Neutrophil (primary cell): ENCODE measurements around the gene WNT7B.

ENCODE experiments used
- H3K27ac ChIP-seq: fragments of 200-600 bp; sonication (generic); 2 replicates; pipeline ENCODE4 v1.5.1; 2016; ENCODE audit warnings: mild to moderate bottlenecking, moderate library complexity
- H3K27me3 ChIP-seq: fragments of 200-600 bp; sonication (generic); 2 replicates; pipeline ENCODE4 v1.6.0; 2016; ENCODE audit warnings: mild to moderate bottlenecking
- H3K36me3 ChIP-seq: fragments of 200-600 bp; sonication (generic); 2 replicates; pipeline ENCODE4 v1.5.1; 2017
- H3K4me1 ChIP-seq, 2 experiments: fragments of 200-600 bp in 1 of 2; sonication (generic) in 1 of 2; 1 replicate in 1 of 2; 2 replicates in 1 of 2; pipeline versions ENCODE4 v1.5.1 to v1.6.1; 2013 to 2016; ENCODE audit warnings: low read depth in 1 of 2, low read length in 1 of 2, mild to moderate bottlenecking in 1 of 2, moderate library complexity in 1 of 2; ENCODE audit not compliant: control insufficient read depth in 1 of 2, insufficient read depth in 1 of 2
- H3K4me3 ChIP-seq, 2 experiments: fragments of 200-600 bp in 1 of 2; sonication (generic) in 1 of 2; 1 replicate in 1 of 2; 2 replicates in 1 of 2; pipeline ENCODE4 v1.5.1; 2013 to 2016; ENCODE audit warnings: low read depth in 1 of 2, low read length in 1 of 2, mild to moderate bottlenecking in 1 of 2, moderate library complexity in 1 of 2
- H3K9me3 ChIP-seq: fragments of 200-600 bp; sonication (generic); 2 replicates; pipeline ENCODE4 v1.5.1; 2016
- TF ChIP-seq, protein P1 (sequence below): fragments of 200-600 bp; sonication (generic); IDR thresholded peaks from 2 replicates; pipeline ENCODE4 v1.5.1; 2016; ENCODE audit warnings: antibody characterized with exemption

WNT7B gene

DNA sequence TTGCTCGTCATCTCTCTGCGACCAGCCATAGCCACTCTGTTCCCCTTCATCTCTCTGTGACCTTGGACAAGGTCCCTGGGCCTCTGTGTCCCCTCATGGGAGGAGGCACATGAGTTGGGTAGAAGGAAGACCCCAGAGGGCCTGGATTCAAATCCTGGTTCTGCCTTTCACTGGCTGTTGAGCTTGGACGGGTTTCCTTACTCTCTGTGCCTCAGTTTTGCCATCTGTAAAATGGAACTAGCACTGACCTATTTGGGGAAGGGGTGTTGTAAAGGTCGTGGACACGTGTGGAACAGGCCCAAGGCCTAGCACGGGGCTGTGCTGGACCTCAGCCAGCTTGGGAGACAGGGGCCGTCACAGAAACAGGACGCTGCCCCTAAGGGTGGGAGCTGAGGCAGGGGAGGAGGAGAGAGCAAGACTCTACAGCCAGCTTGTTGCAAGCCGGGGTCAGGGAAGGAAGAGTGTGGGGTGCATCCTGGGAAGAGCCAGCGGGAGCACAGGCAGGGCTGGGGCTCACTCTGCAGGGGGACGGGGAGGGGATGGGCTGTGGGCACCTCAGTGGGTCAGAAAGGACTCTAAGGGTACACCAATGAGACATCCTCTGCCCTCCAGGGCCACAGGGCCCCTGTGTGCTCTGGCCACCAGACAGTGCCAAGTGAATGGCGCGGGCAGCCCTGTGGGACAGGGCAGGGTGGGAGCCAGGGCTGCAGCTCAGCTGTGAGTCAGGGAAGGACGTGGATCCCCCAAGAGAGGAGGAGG is 59.1 kb downstream of the WNT7B start:
- Histone ChIP-seq H3K4me1 (no peaks in the 10 kb centered on the region), H3K27me3 (peaks cover 16% of the 10 kb centered on the region), H3K27ac (no peak overlapping the region), H3K36me3 (no peaks in the 10 kb centered on the region), H3K4me3 (no peak overlapping the region), H3K9me3 (no peaks in the 10 kb centered on the region)
- TF ChIP-seq, protein P1, sequence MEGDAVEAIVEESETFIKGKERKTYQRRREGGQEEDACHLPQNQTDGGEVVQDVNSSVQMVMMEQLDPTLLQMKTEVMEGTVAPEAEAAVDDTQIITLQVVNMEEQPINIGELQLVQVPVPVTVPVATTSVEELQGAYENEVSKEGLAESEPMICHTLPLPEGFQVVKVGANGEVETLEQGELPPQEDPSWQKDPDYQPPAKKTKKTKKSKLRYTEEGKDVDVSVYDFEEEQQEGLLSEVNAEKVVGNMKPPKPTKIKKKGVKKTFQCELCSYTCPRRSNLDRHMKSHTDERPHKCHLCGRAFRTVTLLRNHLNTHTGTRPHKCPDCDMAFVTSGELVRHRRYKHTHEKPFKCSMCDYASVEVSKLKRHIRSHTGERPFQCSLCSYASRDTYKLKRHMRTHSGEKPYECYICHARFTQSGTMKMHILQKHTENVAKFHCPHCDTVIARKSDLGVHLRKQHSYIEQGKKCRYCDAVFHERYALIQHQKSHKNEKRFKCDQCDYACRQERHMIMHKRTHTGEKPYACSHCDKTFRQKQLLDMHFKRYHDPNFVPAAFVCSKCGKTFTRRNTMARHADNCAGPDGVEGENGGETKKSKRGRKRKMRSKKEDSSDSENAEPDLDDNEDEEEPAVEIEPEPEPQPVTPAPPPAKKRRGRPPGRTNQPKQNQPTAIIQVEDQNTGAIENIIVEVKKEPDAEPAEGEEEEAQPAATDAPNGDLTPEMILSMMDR, result no peak

GRCh38 chr22:45917146-45917545 is 59.8 kb downstream of the WNT7B start:
- Histone ChIP-seq H3K4me1 (no peaks in the 10 kb centered on the region), H3K9me3 (no peaks in the 10 kb centered on the region), H3K27ac (no peak overlapping the region), H3K4me3 (no peak overlapping the region), H3K27me3 (peaks cover 16% of the 10 kb centered on the region), H3K36me3 (no peaks in the 10 kb centered on the region)
- TF ChIP-seq, protein P1, result no peak

GRCh38 chr22:45916515-45916914 is 60.4 kb downstream of the WNT7B start:
- H3K27ac ChIP-seq, result no peak overlapping the region
- H3K36me3 ChIP-seq, result no peaks in the 10 kb centered on the region
- TF ChIP-seq, protein P1, result no peak
- H3K4me3 ChIP-seq, result no peak overlapping the region
- H3K4me1 ChIP-seq, result no peaks in the 10 kb centered on the region
- peaks cover 21% of the 10 kb centered on the region for H3K27me3 ChIP-seq
- no peaks in the 10 kb centered on the region for H3K9me3 ChIP-seq

- no peak overlapping the region for H3K4me3 ChIP-seq
- H3K27me3 ChIP-seq, result peaks cover 21% of the 10 kb centered on the region
These were observed 61.1 kb downstream of the WNT7B start for GRCh38 chr22:45915841-45916240.

GRCh38 chr22:45915151-45915550 is 61.8 kb downstream of the WNT7B start:
- H3K27ac ChIP-seq, result no peak overlapping the region
- no peaks in the 10 kb centered on the region for H3K9me3 ChIP-seq
- TF ChIP-seq, protein P1, result no peak
- H3K4me1 ChIP-seq, result no peaks in the 10 kb centered on the region
- H3K4me3 ChIP-seq, result no peak overlapping the region
- H3K27me3 ChIP-seq, result peaks cover 21% of the 10 kb centered on the region
- H3K36me3 ChIP-seq, result no peaks in the 10 kb centered on the region

More at GRCh38 chr22:45915841-45916240, 61.1 kb downstream of the WNT7B start:
- TF ChIP-seq, protein P1, result no peak
- Histone ChIP-seq H3K36me3 (no peaks in the 10 kb centered on the region), H3K9me3 (no peaks in the 10 kb centered on the region), H3K27ac (no peak overlapping the region), H3K4me1 (no peaks in the 10 kb centered on the region)
